Kidney (tissue), 14 donors: ENCODE results near the gene DNAJC16. TPM values are rescaled to one million over a fixed set of nuclear protein-coding genes. Genes with fewer than 3 reads are reported as not detected.
A peak's percentile ranks its signal among the peaks of the same experiment; 100 is the strongest.

Experiments used
- DNase-seq, 5 donors: peaks; one replicate each; pipeline ENCODE4 v3.0.0-alpha.2; 2013 to 2020
- FAIRE-seq: peaks from 2 replicates; lab custom pipeline; 2012; peaks lifted over from hg19 to GRCh38; lab: Jason Lieb, UNC
- H3K27ac ChIP-seq, 2 donors: one replicate each; pipeline ENCODE4 v1.7.0; 2013; ENCODE audit warnings: low read depth in 2 of 2, low read length in 2 of 2, inconsistent platforms in 1 of 2
- H3K27me3 ChIP-seq: one replicate; pipeline ENCODE4 v1.7.1; 2013; ENCODE audit warnings: low read length, inconsistent platforms; ENCODE audit not compliant: control insufficient read depth, insufficient read depth
- H3K36me3 ChIP-seq, 3 donors: one replicate each; pipeline versions ENCODE4 v1.7.0 to v1.7.1; 2013; ENCODE audit warnings: low read length in 3 of 3, control low read depth in 1 of 3, inconsistent platforms in 1 of 3; ENCODE audit not compliant: insufficient read depth in 3 of 3, control insufficient read depth in 2 of 3
- H3K4me1 ChIP-seq, 3 donors: one replicate each; pipeline versions ENCODE4 v1.7.0 to v1.7.1; 2013; ENCODE audit warnings: low read length in 3 of 3, inconsistent platforms in 1 of 3, low read depth in 1 of 3; ENCODE audit not compliant: control insufficient read depth in 2 of 3, insufficient read depth in 2 of 3
- H3K4me3 ChIP-seq, 3 donors: one replicate each; pipeline versions ENCODE4 v1.7.0 to v1.8.1; 2013; ENCODE audit warnings: low read length in 3 of 3, control low read depth in 1 of 3, inconsistent platforms in 1 of 3
- H3K9ac ChIP-seq, 3 donors: one replicate each; pipeline versions ENCODE4 v1.7.0 to v1.7.1; 2013; ENCODE audit warnings: low read length in 3 of 3, control low read depth in 1 of 3, inconsistent platforms in 1 of 3
- H3K9me3 ChIP-seq, 3 donors: one replicate each; pipeline versions ENCODE4 v1.7.0 to v1.7.1; 2013; ENCODE audit warnings: low read length in 3 of 3, control low read depth in 1 of 3, inconsistent platforms in 1 of 3; ENCODE audit not compliant: control insufficient read depth in 2 of 3, insufficient read depth in 1 of 3
- CTCF ChIP-seq: IDR thresholded peaks from 3 replicates; pipeline ENCODE4 v1.5.1; 2012; ENCODE audit warnings: mild to moderate bottlenecking, moderate library complexity, borderline replicate concordance; ENCODE audit not compliant: insufficient read depth; ENCODE audit errors: extremely low read depth
- intact Hi-C: fragments of 100-400 bp; cut with DNase I; formaldehyde crosslinking; loops from one replicate; pipeline ENCODE4 v1.11.1; 2022
- polyA plus RNA-seq: library from polyadenylated mRNA; stranded (reverse); fragments of 350-450 nt; fragmentation: Illumina TruSeq; extraction: RNeasy Lipid Tissue Mini Kit (QIAGEN cat#74804); gene quantifications from one replicate; pipeline ENCODE4 v1.2.3, GENCODE V29; 2014; ENCODE audit warnings: low read depth, low replicate concordance; ENCODE audit not compliant: insufficient read depth
- total RNA-seq: library from RNA; stranded (reverse); fragmentation: NEBNext Ultra II Directional; extraction: Animal tissue kit (Norgen Biotek cat#: 25700); gene quantifications from one replicate; pipeline ENCODE4 v1.2.1, GENCODE V29; 2021
- donor health status: control.
- donor health status: control.
- donor health status: control.
- donor health status: control.
- donor health status: control.
- donor health status: DM: yes; HTN: yes; CAD: no.
- donor health status: Normal renal cell carcinoma (clear cell type).

The DNAJC16 gene
- total and polyA plus RNA-seq, 2 donors from 2014 or later = 7.6 to 30.1 TPM

GRCh38 chr1:15558516-15558915 lies 31.9 kb downstream of the DNAJC16 start:
- Histone ChIP-seq H3K36me3 (peaks cover 5 to 13% (median 11%) of the 10 kb centered on the region in 3 donors), H3K4me1 (peaks cover 0 to 2% (median 0%) of the 10 kb centered on the region in 3 donors), H3K4me3 (no peak overlapping the region), H3K27me3 (no peaks in the 10 kb centered on the region), H3K27ac (peak overlapping the region; percentile 59 to 79), H3K9me3 (no peaks in the 10 kb centered on the region), H3K9ac (no peak overlapping the region)
- no peak for DNase-seq
- intact Hi-C loops = no loop called here
- TF ChIP-seq CTCF = no peak
- no peak for FAIRE-seq

DNA sequence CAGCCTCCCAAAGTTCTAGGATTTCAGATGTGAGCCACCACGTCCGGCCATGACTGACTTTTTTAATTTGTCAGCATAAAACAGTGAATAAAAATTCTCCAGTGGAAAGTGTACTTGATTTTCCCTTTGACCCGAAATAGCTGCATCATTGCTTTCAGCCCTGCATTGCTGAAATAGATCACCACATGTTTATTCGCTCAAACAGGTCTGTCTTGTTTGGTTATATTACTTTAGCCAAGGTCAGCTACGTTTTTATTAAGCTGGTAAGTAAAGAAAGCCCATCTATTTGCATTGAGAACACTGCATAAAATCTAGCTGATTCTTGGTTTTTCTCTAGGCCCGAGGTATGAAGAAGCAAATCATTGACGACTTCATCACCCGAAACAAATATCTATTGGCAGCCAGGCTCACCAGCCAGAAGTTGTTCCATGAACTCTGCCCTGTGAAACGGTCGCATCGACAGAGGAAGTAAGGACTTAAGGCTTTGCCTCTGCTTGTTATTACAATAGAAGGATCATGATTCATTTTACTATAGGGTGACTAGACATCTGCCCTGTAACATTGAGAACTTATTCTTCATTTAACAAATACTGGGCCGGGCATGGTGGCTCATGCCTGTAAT lies 32.7 kb downstream of the DNAJC16 start:
- TF ChIP-seq CTCF = no peak
- Histone ChIP-seq H3K4me3 (no peak overlapping the region), H3K4me1 (peaks cover 0 to 2% (median 0%) of the 10 kb centered on the region in 3 donors), H3K36me3 (peaks cover 7 to 14% (median 13%) of the 10 kb centered on the region in 3 donors), H3K9ac (no peak overlapping the region), H3K27me3 (no peaks in the 10 kb centered on the region), H3K9me3 (no peaks in the 10 kb centered on the region), H3K27ac (peak overlapping the region; percentile 59 to 79)
- FAIRE-seq = peak; percentile 66
- DNase-seq = peak in 3 of 5 donors; percentile 34 to 63 (median 39)
- intact Hi-C loops = no loop called here

- DNase-seq (no peak), FAIRE-seq (no peak)
- H3K9ac ChIP-seq = no peak overlapping the region
- intact Hi-C loops = no loop called here
- TF ChIP-seq CTCF = no peak
- H3K27me3 ChIP-seq = no peaks in the 10 kb centered on the region
- H3K36me3 ChIP-seq = peaks cover 15 to 48% (median 23%) of the 10 kb centered on the region in 3 donors
- H3K4me3 ChIP-seq = no peak overlapping the region
- H3K9me3 ChIP-seq = no peaks in the 10 kb centered on the region
- no peak overlapping the region for H3K27ac ChIP-seq
- no peaks in the 10 kb centered on the region for H3K4me1 ChIP-seq
These were observed 41.9 kb downstream of the DNAJC16 start for GRCh38 chr1:15568387-15569073.
